T-helper 1 cell (primary cell): ENCODE results near the gene SPRED1.
A peak's percentile ranks its signal among the peaks of the same experiment; 100 is the strongest.

Experiments
- DNase-seq, 5 donors: peaks; one replicate each; pipeline ENCODE4 v3.0.0-alpha.2; 2012 to 2020

The SPRED1 gene

DNA sequence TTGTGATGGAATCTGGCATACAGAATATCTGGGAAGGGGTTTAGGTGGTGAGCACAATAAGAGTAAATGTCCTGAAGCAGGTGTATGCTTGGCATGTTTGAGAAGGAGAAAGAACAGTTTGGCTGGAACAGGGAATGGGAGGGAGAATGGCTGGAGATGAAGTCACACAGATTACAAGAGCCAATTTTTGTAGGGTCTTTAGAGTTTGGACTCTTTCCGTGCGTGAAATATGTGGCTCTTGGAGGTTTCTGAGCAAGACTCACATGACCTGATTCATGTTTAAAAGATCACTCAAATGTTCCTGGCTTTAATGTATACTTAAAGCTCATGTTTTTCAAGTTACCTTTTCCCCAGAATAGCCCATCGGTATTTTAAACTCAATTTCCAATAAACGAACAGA, 32.8 kb downstream of the SPRED1 start:
- no peak for DNase-seq

DNA sequence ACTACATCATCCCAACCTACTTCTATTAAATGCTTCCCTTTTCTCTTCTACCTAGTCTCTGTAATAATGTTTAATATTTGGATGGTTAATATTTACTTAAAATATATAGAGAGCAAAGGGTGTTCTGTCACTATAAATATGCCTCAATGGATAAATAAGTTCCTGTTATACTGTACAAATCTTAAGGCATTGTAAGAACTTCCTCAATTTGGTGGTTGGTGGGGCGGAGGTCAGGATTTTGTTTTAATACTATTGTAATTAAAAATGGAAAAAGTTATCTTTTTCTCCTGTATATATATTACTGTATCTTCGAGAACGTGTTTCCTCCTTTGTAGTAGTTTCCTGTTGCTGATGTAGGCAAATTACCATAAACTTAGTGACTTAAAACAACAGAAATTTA, 41.5 kb downstream of the SPRED1 start:
- DNase-seq = no peak

DNA sequence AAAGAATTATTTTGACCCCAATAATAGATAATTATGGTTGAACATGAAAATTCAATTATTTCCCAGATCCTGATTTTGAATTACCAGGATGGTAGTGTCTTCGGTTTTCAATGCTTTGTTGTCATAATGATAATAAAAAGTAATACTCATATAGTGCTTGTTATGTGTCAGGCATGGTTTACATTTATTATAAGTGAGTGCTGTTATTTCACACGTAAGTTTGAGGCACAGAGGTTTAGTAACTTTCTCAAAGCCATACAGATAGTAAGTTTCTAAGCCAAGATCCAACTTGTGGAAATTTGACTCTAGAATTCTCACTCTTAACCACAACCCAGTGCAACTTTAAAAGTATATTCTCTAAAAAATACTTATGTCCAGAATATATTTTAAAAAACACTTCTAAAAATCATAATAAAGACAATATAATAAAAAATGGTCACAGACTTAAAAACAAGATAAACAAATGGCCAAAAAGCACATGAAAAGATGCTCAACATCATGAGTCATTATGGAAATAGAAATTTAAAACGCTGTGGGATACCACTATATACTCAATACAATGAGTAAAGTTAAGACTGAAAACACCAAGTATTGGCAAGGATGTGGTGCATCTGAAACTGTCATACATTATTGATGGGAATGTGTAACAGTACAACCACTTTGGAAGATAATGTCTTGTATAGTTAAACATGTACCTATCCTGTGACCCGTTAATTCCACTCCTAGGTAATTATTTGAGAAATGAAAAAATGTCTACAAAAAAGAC, 45.2 kb downstream of the SPRED1 start:
- DNase-seq = peak in 1 of 5 donors; percentile 34

DNA sequence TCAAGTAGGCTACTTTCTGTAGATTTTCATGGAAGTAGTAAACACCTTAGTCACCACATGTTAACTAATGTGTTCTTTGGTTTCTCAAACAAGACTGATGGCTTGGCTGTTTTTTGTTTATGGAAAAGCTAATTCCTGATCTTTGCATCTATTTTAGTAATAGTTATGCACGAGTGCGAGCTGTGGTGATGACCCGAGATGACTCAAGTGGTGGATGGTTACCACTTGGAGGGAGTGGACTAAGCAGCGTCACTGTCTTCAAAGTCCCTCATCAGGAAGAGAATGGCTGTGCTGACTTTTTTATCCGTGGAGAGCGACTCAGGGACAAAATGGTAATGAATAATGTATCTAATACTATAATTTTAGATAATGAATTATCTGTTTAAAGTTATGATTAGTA, 46.6 kb downstream of the SPRED1 start:
- no peak for DNase-seq

- DNase-seq = no peak
These were observed 47.8 kb downstream of the SPRED1 start for GRCh38 chr15:38300395-38300794.

- no peak for DNase-seq
These were observed 51.8 kb downstream of the SPRED1 start for GRCh38 chr15:38304481-38304880.

GRCh38 chr15:38307251-38307650, 54.6 kb downstream of the SPRED1 start:
- DNase-seq = no peak

DNA sequence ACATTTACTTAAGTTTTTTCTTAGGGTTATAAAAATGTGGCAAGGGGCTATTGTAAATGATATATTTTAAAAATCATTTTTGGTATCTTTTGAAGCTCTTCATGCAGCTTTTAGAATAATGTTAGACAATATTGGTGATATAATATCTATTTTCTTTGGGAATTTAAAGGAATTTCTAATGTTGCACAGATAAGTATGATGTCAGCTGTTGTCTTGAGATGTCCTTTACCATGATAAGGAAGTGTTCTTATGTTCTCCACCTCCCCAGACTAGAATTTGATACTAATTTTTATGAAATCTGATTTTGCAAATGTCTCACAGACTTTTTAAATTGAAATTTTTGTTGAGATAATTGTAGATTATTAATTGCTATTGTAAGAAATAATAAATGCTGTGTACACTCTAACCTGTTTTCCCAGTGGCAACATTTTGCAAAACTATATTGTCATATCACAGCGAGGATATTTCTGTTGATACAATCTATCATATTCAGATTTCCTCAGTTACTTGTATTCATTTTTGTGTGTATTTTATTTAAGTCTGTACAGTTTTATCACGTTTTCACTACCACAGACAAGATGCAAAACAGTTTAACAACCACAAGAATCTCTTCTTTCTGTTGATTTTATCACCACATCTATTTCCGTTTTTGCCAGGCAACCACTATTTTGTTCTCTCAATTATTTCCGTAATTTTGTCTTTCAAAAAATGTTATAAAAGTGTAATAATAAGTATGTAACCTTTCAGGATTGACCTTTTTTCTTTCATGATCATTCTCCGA, 55.4 kb downstream of the SPRED1 start:
- DNase-seq = peak in 1 of 5 donors; percentile 14

DNA sequence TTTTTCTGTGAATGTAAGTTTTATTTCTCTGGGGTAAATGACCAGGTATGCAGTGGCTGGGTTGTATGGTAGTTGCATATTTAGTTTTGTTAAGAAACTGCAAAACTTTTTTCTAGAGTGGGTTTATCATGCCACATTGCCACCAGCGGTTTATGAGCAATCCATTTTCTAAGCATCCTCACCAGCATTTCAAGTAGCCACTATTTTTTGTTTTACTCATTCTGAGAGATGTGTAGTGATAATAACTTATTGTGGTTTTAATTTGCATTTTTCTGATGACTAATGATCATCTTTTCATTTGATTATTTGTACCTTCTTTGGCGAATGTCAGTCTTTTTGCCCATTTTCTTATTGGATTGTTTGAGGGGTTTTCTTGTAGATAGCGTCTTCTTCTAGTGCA, 56.2 kb downstream of the SPRED1 start:
- peak in 1 of 5 donors; percentile 32 for DNase-seq

DNA sequence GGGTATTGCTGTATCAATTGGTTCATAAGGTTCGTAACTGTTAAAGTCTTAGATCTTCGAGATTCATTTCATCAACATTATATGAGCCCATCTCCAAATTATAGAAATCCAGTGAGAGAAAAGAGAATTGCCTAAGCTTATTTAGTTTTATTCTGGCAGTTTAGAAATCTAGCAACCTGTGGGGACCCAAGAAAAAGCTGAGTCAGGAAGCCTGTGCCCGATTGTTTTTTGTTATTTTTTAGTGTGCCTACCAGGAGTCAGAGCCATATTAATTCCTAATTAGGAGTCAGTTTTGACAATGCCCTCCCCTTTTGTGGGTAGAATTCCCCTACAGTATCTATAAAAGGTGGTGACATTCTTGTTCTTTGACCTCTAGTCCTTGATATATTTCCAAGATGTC, 59.6 kb downstream of the SPRED1 start:
- DNase-seq = no peak

GRCh38 chr15:38316311-38316710, 63.7 kb downstream of the SPRED1 start:
- no peak for DNase-seq

DNA sequence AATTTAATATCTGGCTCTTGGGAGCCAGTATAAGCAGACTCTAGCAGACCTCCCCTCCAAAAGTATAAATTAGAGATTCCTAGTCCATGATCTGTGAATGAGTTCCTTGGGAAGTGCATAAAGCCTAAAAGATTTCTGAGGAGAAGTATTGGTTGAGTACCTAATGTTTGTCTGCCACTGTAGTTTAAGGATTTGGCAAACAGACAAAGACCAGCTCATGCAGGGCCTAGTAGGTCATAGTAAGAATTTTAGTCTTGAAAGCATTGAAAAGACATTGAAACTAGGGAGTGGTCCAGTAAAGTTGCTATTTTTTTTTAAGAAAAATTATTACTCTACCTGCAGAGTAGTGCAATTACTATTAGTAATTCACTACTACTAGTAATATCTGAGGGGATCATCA, 67.5 kb downstream of the SPRED1 start:
- DNase-seq = no peak

DNA sequence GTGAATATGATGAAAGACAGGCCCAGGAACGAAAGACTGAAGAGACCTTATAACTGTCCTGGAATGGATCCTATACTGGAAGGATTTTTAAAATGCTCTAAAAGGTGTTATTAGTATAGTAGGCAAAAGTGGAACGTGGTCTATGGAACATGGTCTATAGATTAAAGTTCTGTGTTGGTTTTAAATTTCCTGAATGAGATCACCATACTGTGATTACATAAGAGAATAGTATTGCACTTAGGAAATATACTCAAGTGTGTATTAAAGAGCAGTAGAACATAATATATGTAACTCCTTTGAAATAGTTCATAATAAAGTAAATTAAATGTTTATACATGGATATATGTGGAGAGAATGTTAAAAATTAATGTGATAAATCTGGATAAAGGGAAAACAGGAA, 68.2 kb downstream of the SPRED1 start:
- DNase-seq = no peak

- DNase-seq = no peak
These were observed 71.3 kb downstream of the SPRED1 start for GRCh38 chr15:38323895-38324294.

DNA sequence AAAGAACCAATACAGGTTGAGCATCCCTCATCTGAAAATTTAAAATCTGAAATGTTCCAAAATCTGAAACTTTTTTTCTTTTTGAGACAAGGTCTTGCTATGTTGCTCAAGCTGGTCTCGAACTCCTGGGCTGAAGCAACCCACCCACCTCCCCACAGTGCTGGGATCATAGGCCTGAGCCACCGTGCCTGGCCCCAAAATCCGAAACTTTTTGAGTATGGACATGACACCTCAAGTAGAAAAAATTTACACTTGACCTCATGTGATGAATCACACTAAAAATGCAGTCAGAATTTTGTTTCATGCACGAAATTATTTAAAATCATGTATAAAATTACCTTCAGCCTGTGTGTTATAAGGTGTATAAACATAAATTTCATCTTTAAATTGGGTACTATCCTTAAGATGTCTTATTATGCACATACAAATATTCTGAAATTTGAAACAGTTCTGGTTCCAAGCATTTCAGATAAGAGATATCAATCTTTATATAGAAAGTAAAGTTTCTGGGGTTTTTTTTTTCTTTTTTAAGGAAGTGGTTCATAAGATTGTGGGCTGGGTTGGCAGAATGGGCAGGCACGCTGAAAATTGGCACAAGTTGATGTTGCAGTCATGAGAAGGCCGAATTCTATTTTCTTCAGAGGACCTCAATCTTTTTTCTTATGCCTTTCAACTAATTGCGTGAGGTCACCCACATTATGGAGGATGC, 72.5 kb downstream of the SPRED1 start:
- DNase-seq = no peak

DNA sequence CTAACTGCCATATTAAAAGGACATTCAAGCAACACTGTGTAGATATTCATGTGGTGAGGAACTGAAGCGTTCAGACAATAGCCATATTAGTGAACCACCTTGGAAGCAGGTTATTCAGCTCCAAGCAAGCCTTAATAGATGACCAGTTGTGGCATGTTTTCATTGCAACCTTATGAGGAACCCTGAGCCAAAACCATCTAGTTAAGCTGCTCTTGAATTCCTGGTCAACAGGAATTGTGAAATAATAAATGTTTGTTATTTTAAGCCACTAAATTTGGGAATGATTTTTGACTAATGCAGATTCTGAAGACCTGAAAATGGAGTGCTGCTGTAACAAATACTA, 73.0 kb downstream of the SPRED1 start:
- DNase-seq = no peak

DNA sequence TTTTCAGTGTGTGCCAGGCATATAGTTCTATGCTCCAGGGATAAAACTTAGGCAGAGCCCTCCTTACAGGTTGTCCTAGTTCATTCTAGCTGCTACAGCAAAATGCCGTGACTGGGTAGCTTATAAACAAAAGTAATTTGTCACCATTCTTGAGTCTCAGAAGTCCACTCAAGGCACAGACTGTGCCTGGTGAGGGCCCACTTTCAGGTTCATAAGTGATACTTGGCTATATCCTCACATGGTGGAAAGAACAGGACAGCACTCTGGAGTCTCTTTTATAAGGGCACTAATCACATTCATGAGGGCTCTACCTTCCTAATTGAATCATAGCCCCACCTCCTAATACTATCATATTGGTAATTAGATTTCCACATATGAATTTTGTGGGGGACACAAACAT, 80.1 kb downstream of the SPRED1 start:
- DNase-seq = no peak

- DNase-seq = no peak
These were observed 82.5 kb downstream of the SPRED1 start for GRCh38 chr15:38335116-38335515.

GRCh38 chr15:38344351-38344750, 91.7 kb downstream of the SPRED1 start:
- no peak for DNase-seq

- DNase-seq = no peak
These were observed 96.6 kb downstream of the SPRED1 start for GRCh38 chr15:38349251-38349650.

DNA sequence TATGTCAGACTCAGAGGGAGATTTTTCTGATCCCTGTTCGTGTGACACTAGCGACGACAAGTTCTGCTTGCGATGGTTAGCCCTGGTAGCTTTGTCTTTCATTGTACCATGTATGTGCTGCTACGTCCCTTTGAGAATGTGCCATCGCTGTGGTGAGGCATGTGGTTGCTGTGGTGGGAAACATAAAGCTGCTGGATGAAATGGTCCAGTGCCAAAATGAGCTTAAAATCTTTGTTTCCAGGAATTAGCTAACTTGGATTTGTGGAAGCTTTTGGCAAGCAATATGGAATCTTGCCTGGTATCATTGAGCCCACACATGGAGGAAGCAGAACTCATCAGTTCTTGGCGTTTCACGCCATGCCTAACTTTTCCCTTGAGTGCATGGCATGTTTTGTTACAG, 98.8 kb downstream of the SPRED1 start:
- DNase-seq = no peak

GRCh38 chr15:38354315-38354929, 101.8 kb downstream of the SPRED1 start:
- peak in 4 of 5 donors; percentile 12 to 42 (median 28) for DNase-seq

DNA sequence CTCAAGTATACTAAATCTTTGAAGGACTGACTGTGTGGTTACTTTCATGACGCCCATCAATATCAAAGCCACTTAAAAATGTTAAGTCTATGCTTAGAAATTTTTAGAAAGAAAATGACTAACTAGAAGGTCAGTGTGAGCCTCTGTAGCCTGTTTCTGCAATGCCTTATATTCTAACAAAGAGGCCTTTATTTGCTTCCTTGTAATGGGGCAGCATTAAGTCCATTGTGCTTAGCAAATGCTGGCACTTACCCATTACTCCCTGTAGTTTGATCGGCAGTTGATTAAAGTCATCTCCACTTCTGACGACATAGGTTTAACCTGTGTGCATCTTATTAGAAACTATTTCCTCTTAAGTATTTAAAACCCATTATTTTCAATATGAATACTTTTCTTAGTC, 109.7 kb downstream of the SPRED1 start:
- no peak for DNase-seq
